A673 (cell line): Measurements from ENCODE around the gene RANGRF.

ENCODE experiments used
- EZH2 ChIP-seq: fragments of 200-600 bp; sonication (generic); IDR thresholded peaks from 2 replicates; pipeline ENCODE4 v1.6.1; 2017; ENCODE audit warnings: borderline replicate concordance, low read depth, mild to moderate bottlenecking, mixed read lengths, antibody characterized with exemption, low read length; ENCODE audit not compliant: poor library complexity, severe bottlenecking
- TF ChIP-seq, protein P1 (sequence below): fragments of 300-800, 200-600 bp; sonication (generic); conservative IDR thresholded peaks from 2 replicates; pipeline ENCODE4 v1.5.1; 2017; ENCODE audit warnings: low read depth, mild to moderate bottlenecking, antibody characterized with exemption, low read length, moderate library complexity, mixed read lengths

- TF ChIP-seq, protein P1, sequence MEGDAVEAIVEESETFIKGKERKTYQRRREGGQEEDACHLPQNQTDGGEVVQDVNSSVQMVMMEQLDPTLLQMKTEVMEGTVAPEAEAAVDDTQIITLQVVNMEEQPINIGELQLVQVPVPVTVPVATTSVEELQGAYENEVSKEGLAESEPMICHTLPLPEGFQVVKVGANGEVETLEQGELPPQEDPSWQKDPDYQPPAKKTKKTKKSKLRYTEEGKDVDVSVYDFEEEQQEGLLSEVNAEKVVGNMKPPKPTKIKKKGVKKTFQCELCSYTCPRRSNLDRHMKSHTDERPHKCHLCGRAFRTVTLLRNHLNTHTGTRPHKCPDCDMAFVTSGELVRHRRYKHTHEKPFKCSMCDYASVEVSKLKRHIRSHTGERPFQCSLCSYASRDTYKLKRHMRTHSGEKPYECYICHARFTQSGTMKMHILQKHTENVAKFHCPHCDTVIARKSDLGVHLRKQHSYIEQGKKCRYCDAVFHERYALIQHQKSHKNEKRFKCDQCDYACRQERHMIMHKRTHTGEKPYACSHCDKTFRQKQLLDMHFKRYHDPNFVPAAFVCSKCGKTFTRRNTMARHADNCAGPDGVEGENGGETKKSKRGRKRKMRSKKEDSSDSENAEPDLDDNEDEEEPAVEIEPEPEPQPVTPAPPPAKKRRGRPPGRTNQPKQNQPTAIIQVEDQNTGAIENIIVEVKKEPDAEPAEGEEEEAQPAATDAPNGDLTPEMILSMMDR, result no peak
- TF ChIP-seq EZH2, result no peak
Measured at GRCh38 chr17:8255499-8255898, 33.0 kb upstream of the RANGRF start.
